GM18519 (cell line): ENCODE data around the gene SAC3D1.
"Not testable (repeated sequence)": the region's sequence is repeated elsewhere in the genome, so short reads cannot be mapped to it uniquely, and the experiment has no call there.

Source experiments
- ATAC-seq: cut with Tn5 transposase; IDR thresholded peaks from one replicate; pipeline ENCODE4 v1.9.1; 2021; ENCODE audit warnings: mild to moderate bottlenecking, moderate library complexity; ENCODE audit not compliant: unreplicated experiment, low FRiP score

SAC3D1 gene

DNA sequence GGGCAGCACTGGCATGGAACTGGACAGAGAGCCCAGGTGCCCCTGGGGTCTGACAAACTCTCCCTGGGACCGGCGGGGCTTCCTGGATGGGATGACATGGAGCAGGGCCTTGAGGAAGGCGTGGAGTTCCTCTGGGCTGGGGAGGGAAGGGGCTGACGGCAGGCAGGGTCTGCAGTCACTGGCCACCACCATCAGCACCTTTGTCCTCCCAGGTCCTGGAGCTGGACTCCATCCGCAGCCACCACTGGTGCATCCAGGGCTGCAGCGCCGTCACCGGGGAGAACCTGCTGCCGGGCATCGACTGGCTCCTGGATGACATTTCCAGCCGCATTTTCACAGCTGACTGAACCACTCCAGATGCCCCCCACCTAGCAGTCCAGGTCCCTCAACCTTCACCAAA lies 19.5 kb upstream of the SAC3D1 start:
- no peak for ATAC-seq

DNA sequence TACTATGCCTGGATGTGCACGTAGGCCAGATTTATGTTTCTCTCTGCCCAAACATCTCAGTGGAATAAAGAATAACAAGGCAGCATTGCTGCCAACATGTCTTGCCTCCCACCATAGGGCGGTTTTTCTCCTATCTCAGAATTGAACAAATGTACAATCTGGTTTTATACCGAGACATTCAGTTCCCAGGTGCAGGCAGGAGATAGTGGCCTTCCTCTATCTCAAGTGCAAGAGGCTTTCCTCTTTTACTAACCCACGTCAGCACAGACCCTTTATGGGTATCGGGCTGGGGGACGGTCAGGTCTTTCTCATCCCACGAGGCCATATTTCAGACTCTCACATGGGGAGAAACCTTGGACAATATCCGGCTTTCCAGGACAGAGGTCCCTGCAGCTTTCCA lies 17.5 kb upstream of the SAC3D1 start:
- not testable (repeated sequence) for ATAC-seq

- no peak for ATAC-seq
Observed at GRCh38 chr11:65026810-65027209, 14.2 kb upstream of the SAC3D1 start.

GRCh38 chr11:65027213-65028067 lies 13.6 kb upstream of the SAC3D1 start, which contains the start of gene SNX15:
Gene SNX15 (plus strand): TSS chr11:65027439. CDS start chr11:65027538, 99 bp downstream.
- peak; percentile 48 for ATAC-seq

DNA sequence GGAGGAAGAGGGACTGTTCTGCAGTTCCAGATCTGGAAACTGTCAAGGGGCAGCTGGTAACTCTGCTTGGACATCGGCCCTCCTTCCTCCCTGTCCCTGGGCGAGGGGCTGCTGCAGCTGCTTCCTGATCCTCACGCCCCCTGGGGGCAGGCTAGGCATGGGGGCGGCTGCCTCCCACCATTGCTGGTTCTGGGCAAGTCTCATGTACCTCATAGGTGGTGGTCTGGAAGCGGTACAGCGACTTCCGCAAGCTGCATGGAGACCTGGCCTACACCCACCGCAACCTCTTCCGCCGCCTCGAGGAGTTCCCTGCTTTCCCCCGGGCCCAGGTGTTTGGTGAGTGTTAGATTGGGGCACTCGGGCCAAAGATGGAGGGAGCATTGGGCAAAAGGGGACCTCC lies 8.8 kb upstream of the SAC3D1 start:
- no peak for ATAC-seq

- ATAC-seq: no peak
Observed at GRCh38 chr11:65034423-65034822, 6.6 kb upstream of the SAC3D1 start.

DNA sequence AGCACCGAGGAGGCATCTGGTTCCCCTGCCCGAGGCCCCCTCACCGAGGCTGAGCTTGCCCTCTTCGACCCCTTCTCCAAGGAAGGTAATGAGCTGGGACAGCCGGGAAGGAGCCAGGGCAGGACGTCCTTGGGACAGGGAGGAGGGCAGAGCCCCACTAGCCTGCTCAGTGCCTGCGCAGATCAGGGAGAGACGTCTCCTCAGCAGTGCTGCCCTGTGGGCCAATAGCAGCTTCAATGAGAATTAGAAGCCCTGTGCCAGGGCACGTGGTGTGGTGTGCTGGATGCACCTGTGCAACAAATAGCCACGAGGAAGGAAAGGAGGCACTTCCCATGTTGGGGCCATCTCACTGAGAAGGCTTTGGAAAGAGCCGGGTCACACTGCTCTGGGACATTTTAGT lies 5.4 kb upstream of the SAC3D1 start:
- ATAC-seq: no peak

- ATAC-seq: no peak
Observed at GRCh38 chr11:65036931-65037330, 4.1 kb upstream of the SAC3D1 start.

GRCh38 chr11:65040520-65040846 lies 527 bp upstream of the SAC3D1 start:
- ATAC-seq: no peak

- no peak for ATAC-seq
Observed at GRCh38 chr11:65042891-65043290, 1.9 kb downstream of the SAC3D1 start.

DNA sequence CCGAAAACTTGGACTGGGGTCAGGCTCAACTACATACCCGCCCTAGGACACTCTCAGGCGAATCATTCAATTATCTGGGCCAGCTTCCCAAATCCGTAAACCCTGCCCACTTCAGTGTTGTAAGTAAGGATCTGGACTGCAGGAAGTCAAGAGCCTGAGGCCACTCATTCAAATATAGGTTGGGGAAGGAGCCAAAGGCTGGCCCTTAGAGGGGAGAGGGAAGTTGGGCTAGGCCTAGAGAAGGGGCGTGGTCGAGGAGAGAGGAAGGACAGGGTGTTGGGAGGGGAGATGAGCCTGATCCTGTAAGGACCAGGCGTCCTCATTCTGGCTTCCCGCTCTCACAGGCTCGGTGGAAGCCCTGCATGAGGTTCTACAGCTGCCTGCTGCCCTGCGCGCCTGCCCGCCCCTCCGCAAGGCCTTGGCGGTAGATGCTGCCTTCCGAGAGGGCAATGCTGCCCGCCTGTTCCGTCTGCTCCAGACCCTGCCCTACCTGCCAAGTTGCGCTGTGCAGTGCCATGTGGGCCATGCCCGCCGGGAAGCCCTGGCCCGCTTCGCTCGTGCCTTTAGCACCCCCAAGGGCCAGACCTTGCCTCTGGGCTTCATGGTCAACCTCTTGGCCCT lies 3.0 kb downstream of the SAC3D1 start:
- no peak for ATAC-seq

- ATAC-seq: no peak
Observed at GRCh38 chr11:65045061-65045460, 4.1 kb downstream of the SAC3D1 start.

DNA sequence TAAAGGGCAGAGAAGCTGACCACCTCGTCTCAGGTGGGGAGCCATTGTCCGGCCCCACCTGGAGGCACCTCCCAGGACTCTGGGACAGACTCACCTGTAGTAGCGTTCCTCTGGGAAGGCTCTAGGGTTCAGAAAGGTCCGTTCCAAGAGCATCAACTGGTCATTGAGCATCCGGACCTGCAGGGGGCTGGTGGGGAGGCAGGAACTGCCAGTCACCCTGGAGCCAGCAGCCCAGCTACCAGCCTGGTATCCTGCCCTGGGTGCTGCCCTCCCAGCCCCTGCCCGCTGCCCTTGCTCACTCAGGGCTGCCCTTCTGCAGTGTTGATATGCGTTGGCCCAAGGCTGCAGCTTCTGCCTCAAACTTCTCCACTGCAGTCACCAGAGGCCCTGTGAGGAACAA lies 4.7 kb downstream of the SAC3D1 start:
- no peak for ATAC-seq

- ATAC-seq: no peak
Observed at GRCh38 chr11:65047581-65048422, 6.8 kb downstream of the SAC3D1 start.

GRCh38 chr11:65051398-65051858 lies 10.4 kb downstream of the SAC3D1 start:
- no peak for ATAC-seq

DNA sequence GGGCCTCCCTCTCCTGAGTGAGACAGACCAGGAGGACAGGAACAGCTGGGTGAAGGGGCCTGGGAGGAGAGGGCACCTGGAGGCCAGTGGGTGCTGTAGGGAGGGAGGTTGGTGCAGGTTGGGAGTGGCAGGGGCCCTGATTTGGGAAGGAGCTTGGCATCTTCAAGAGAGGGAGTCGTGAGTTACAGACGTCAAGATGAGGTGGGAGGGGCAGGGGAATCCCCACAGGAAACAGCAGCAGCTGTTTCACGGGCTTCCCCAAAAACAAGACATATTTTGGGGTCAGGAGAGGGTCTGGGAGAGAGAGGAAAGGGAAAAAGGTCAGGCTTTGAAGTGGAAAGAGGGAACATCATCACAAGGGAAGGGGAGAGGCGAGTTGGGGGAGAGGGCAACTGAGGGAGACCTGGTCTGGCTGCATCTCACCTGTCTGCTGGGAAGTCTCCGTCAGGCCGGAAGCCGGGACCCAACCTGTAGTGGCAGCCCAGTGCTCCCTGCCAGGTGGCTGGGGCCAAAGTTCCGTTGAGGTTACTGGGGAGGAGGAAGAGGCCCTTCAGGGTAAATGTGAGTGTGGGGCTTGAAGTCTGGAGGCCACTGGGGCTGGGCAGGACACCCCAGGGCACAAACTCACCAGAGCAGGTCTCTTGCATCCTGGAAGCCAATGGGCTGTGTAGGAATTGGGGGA lies 13.0 kb downstream of the SAC3D1 start:
- ATAC-seq: no peak

- no peak for ATAC-seq
Observed at GRCh38 chr11:65055538-65055937, 14.5 kb downstream of the SAC3D1 start.

- ATAC-seq: no peak
Observed at GRCh38 chr11:65056999-65057398, 16.0 kb downstream of the SAC3D1 start.

DNA sequence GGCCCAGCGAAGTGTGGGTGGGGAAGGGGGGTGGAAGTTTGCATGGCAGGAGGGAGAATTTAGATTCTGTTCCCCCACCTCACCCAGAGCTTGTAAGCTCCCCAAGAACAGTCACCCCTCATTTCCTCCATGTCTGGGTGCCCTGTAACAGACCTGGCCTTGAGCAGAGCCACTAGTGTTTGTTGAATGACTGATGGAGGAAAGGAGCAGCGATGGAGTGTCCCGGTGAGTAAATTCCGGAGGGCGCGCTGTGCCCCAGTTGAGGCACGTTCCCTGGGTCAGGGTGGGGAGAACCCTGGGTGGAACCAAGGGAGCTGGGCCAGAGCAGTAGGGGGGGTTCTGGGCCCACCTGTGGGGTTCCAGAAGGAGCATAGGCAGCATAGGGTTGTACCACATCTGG lies 16.5 kb downstream of the SAC3D1 start:
- no peak for ATAC-seq

DNA sequence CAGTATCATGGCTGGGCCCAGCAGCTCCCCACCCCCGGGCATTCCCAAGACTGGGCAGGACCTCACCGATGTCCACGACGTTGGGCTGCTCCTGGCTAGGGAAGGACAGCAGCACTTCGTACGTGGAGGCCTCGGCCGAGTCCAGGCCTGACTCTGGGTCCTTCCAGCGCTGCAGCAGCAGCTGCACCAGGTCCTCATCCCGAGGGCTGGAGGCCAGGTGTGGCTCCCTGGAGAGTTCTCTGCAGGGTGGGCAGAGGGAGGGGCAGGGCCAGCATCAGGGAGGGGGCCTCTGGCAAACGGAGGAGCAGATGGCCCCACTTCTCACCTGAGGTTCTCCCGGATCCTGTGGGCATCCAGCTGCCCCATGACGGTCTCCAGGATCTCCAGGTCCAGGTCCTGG lies 17.0 kb downstream of the SAC3D1 start:
- no peak for ATAC-seq
